GM12878 (cell line): ENCODE results near the gene EXOC4. TPM values are rescaled to one million over a fixed set of nuclear protein-coding genes. Genes with fewer than 3 reads are reported as not detected.

Experiments
- ATAC-seq: fragments of 200-7000 bp; cut with Tn5 transposase; 3 replicates; pipeline ENCODE4 v1.9.1; 2020; ENCODE audit warnings: mild to moderate bottlenecking, moderate library complexity
- BruUV-seq: library from RNA; stranded (reverse); fragments of 400-500 nt; replicated peaks from 2 replicates; lab custom pipeline; 2021; lab: Mats Ljungman, UMichigan
- CTCF ChIA-PET: fragments of 300-600 bp; sonication (Branson Sonifier 250); formaldehyde crosslinking; extraction: SDS; loops from one replicate; lab custom pipeline; 2021; ENCODE audit warnings: inconsistent platforms; lab: Yijun Ruan, JAX
- POLR2A ChIA-PET: fragments of 350-600 bp; formaldehyde crosslinking; extraction: SDS; loops from one replicate; lab custom pipeline; 2021; ENCODE audit warnings: inconsistent platforms; lab: Charles Lee
- RAD21 ChIA-PET: fragments of 300-600 bp; sonication (Branson Sonifier 250); formaldehyde crosslinking; loops from one replicate; lab custom pipeline; 2023; ENCODE audit warnings: antibody characterized with exemption; ENCODE audit not compliant: unreplicated experiment; lab: Charles Lee
- SMC1A ChIA-PET: fragments of 300-600 bp; sonication (Branson Sonifier 250); formaldehyde crosslinking; loops from one replicate; lab custom pipeline; 2023; ENCODE audit not compliant: unreplicated experiment, uncharacterized antibody; lab: Charles Lee
- DNase-seq: peaks from one replicate; pipeline ENCODE4 v3.0.0-alpha.2; 2011; ENCODE audit warnings: low read depth, low spot score
- FAIRE-seq: peaks from 3 replicates; lab custom pipeline; 2011; peaks lifted over from hg19 to GRCh38; lab: Jason Lieb, UNC
- H2AFZ ChIP-seq: 2 replicates; pipeline ENCODE4 v1.6.0; 2011; ENCODE audit warnings: low read depth, low read length, control low read depth; ENCODE audit not compliant: control insufficient read depth
- H3K27ac ChIP-seq: 2 replicates; pipeline ENCODE4 v1.5.1; 2011; ENCODE audit warnings: control low read depth; ENCODE audit not compliant: control insufficient read depth, insufficient read depth
- H3K27me3 ChIP-seq, 2 experiments: replicated peaks in 1 of 2; 2 replicates each; pipeline versions ENCODE4 v1.6.0 to v1.6.1; 2011; ENCODE audit warnings: low read length in 1 of 2; ENCODE audit not compliant: control insufficient read depth in 2 of 2, insufficient read depth in 2 of 2
- H3K36me3 ChIP-seq, 2 experiments: 2 replicates each; pipeline ENCODE4 v1.5.1; 2011; ENCODE audit warnings: low read length in 1 of 2; ENCODE audit not compliant: control insufficient read depth in 2 of 2, insufficient read depth in 2 of 2
- H3K4me1 ChIP-seq: 2 replicates; pipeline ENCODE4 v1.6.1; 2011; ENCODE audit warnings: mild to moderate bottlenecking, low read length, moderate library complexity, mixed read lengths; ENCODE audit not compliant: control insufficient read depth, insufficient read depth
- H3K4me2 ChIP-seq: 2 replicates; pipeline ENCODE4 v1.6.0; 2011; ENCODE audit warnings: control low read depth; ENCODE audit not compliant: control insufficient read depth, insufficient read depth
- H3K4me3 ChIP-seq: fragments of 200-600 bp; sonication (generic); 2 replicates; pipeline ENCODE4 v1.5.1; 2016
- H3K79me2 ChIP-seq: 2 replicates; pipeline ENCODE4 v1.6.0; 2011; ENCODE audit warnings: low read length; ENCODE audit not compliant: control insufficient read depth, insufficient read depth
- H3K9ac ChIP-seq: 2 replicates; pipeline ENCODE4 v1.8.0; 2011; ENCODE audit warnings: low read length, control low read depth, mixed read lengths; ENCODE audit not compliant: control insufficient read depth, insufficient read depth
- H3K9me3 ChIP-seq: replicated peaks from 3 replicates; pipeline ENCODE4 v1.5.1; 2011; ENCODE audit warnings: mild to moderate bottlenecking, low read length; ENCODE audit not compliant: control insufficient read depth, insufficient read depth
- H4K20me1 ChIP-seq: 2 replicates; pipeline ENCODE4 v1.6.0; 2011; ENCODE audit not compliant: control insufficient read depth, insufficient read depth
- ZNF207 ChIP-seq: fragments of 450-650 bp; IDR thresholded peaks from 2 replicates; pipeline ENCODE4 v1.6.1; 2014; ENCODE audit warnings: antibody characterized with exemption, mild to moderate bottlenecking, borderline replicate concordance
- WGBS: methylation state at CpG from one replicate; pipeline ENCODE4 v1.1.6; 2016; ENCODE audit warnings: low lambda C conversion rate; ENCODE audit not compliant: insufficient replicate concordance, insufficient coverage; ENCODE audit errors: missing lambda C conversion rate; 5-methylcytosine and 5-hydroxymethylcytosine counted together
- in situ Hi-C: fragments of 300-500 bp; cut with MboI; formaldehyde crosslinking; loops from 9 replicates; pipeline ENCODE4 v1.14.3; 2018; ENCODE audit warnings: mixed read lengths
- intact Hi-C: fragments of 100-400 bp; cut with micrococcal nuclease; formaldehyde crosslinking; loops from one replicate; pipeline ENCODE4 v1.14.2; 2022; ENCODE audit not compliant: unreplicated experiment
- polyA plus RNA-seq, 11 experiments: library from polyadenylated mRNA; depleted of rRNA in 4 of 11; unstranded in 6 of 11; stranded (reverse) in 5 of 11; fragments of >200 nt; fragmentation: Nextera tagmentation in 4 of 11; fragmentation: Illumina TruSeq in 1 of 11; extraction: Ambion mirVana in 4 of 11; extraction: Trizol in 1 of 11; gene quantifications; 1 replicate in 1 of 11; 2 replicates in 10 of 11; pipeline versions ENCODE4 v1.2.1 to v1.2.3, GENCODE V29; 2011 to 2016; ENCODE audit warnings: inconsistent platforms in 2 of 11, missing spikeins in 2 of 11, low read depth in 1 of 11
- total RNA-seq, 4 experiments: library from RNA; depleted of rRNA in 3 of 4; stranded (reverse); fragments of >200 nt in 3 of 4; fragmentation: Illumina TruSeq in 1 of 4; extraction: Trizol in 1 of 4; gene quantifications; 2 replicates each; pipeline versions ENCODE4 v1.2.1 to v1.2.3, GENCODE V29; 2013 to 2021
- TF ChIP-seq, protein P1 (sequence below): fragments of 450-650 bp; IDR thresholded peaks from 2 replicates; pipeline ENCODE4 v1.6.1; 2017; ENCODE audit warnings: mild to moderate bottlenecking, moderate library complexity
- TF ChIP-seq, protein P2 (sequence below): IDR thresholded peaks from 2 replicates; pipeline ENCODE4 v1.6.1; 2011; ENCODE audit warnings: borderline replicate concordance, low read depth, mild to moderate bottlenecking, moderate library complexity, low read length; ENCODE audit not compliant: insufficient read depth, poor library complexity, severe bottlenecking

Gene EXOC4
- total and polyA plus RNA-seq, 10 of the 15 experiments (the other 5 are each of a cell fraction or from before 2014, with no cell fraction given), result 13.2 to 44.5 (median 29.6) TPM

DNA sequence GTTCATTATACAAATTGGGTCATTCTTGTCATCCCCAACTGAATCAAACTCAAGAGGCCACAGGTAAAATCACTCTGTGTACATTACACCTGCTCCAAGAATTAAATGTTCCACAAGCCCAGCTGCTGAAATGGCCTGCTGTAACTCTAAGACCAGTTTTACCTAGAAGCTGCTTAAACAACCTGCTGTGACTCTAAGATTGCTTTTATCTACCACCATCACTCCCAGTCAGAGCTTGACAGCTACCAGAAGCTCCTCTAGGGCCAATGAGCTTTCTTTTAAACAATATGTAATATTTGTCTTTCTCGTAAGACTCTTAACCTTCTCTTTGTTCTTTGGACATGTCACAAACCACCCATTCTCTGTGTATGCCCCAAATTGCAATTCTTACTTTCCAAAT, 732.4 kb downstream of the EXOC4 start:
- no peak for FAIRE-seq
- H3K27me3 ChIP-seq, result no peaks in the 10 kb centered on the region
- no peak for ATAC-seq
- WGBS, result 100% methylated on average over 1 of the region's 1 CpG
- no TSS peak for BruUV-seq
- no peaks in the 10 kb centered on the region for H3K36me3 ChIP-seq
- H3K4me3 ChIP-seq, result no peak overlapping the region
- no peak for TF ChIP-seq ZNF207
- TF ChIP-seq, protein P1, sequence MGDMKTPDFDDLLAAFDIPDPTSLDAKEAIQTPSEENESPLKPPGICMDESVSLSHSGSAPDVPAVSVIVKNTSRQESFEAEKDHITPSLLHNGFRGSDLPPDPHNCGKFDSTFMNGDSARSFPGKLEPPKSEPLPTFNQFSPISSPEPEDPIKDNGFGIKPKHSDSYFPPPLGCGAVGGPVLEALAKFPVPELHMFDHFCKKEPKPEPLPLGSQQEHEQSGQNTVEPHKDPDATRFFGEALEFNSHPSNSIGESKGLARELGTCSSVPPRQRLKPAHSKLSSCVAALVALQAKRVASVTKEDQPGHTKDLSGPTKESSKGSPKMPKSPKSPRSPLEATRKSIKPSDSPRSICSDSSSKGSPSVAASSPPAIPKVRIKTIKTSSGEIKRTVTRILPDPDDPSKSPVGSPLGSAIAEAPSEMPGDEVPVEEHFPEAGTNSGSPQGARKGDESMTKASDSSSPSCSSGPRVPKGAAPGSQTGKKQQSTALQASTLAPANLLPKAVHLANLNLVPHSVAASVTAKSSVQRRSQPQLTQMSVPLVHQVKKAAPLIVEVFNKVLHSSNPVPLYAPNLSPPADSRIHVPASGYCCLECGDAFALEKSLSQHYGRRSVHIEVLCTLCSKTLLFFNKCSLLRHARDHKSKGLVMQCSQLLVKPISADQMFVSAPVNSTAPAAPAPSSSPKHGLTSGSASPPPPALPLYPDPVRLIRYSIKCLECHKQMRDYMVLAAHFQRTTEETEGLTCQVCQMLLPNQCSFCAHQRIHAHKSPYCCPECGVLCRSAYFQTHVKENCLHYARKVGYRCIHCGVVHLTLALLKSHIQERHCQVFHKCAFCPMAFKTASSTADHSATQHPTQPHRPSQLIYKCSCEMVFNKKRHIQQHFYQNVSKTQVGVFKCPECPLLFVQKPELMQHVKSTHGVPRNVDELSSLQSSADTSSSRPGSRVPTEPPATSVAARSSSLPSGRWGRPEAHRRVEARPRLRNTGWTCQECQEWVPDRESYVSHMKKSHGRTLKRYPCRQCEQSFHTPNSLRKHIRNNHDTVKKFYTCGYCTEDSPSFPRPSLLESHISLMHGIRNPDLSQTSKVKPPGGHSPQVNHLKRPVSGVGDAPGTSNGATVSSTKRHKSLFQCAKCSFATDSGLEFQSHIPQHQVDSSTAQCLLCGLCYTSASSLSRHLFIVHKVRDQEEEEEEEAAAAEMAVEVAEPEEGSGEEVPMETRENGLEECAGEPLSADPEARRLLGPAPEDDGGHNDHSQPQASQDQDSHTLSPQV, result no peak
- TF ChIP-seq, protein P2, sequence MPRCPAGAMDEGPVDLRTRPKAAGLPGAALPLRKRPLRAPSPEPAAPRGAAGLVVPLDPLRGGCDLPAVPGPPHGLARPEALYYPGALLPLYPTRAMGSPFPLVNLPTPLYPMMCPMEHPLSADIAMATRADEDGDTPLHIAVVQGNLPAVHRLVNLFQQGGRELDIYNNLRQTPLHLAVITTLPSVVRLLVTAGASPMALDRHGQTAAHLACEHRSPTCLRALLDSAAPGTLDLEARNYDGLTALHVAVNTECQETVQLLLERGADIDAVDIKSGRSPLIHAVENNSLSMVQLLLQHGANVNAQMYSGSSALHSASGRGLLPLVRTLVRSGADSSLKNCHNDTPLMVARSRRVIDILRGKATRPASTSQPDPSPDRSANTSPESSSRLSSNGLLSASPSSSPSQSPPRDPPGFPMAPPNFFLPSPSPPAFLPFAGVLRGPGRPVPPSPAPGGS, result no peak
- TF ChIP-seq, all 136 proteins: peak for 0
- Histone ChIP-seq H3K79me2 (no peaks in the 10 kb centered on the region), H3K4me1 (no peaks in the 10 kb centered on the region), H3K9me3 (no peaks in the 10 kb centered on the region), H4K20me1 (no peaks in the 10 kb centered on the region), H3K4me2 (no peak overlapping the region), H3K27ac (no peak overlapping the region), H2AFZ (no peak overlapping the region), H3K9ac (no peak overlapping the region)
- in situ Hi-C loops (no loop called here), intact Hi-C loops (no loop called here)
- DNase-seq, result no peak
- SMC1A ChIA-PET, result no interaction called here
- POLR2A ChIA-PET, result no interaction called here
- CTCF ChIA-PET, result interaction anchor here (0.7 to 1.3 kb wide), 2 partner anchors 36 to 1653 kb away, joined by 3 read pairs; no protein-coding TSS in a partner anchor
- RAD21 ChIA-PET, result no interaction called here
